Uterus (tissue), 4 donors: Measurements from ENCODE around the gene DMPK. TPM values are rescaled to one million over a fixed set of nuclear protein-coding genes. Genes with fewer than 3 reads are reported as not detected.

Experiments used
- DNase-seq, 2 donors: peaks; one replicate each; pipeline ENCODE4 v3.0.0-alpha.2; 2019 to 2020
- H3K27ac ChIP-seq, 2 donors: fragments of 200-600 bp; sonication (generic); 1 replicate in 1 of 2; 2 replicates in 1 of 2; pipeline ENCODE4 v1.5.1; 2016 to 2018
- H3K27me3 ChIP-seq, 2 donors: fragments of 200-600 bp; sonication (generic); one replicate each; pipeline ENCODE4 v1.5.1; 2018 to 2019; ENCODE audit warnings: control low read depth in 1 of 2
- H3K36me3 ChIP-seq, 2 donors: fragments of 200-600 bp; sonication (generic); one replicate each; pipeline ENCODE4 v1.5.1; 2019; ENCODE audit warnings: control low read depth in 1 of 2
- H3K4me1 ChIP-seq, 2 donors: fragments of 200-600 bp; sonication (generic); one replicate each; pipeline ENCODE4 v1.5.1; 2018 to 2019; ENCODE audit warnings: control low read depth in 1 of 2
- H3K4me3 ChIP-seq, 2 donors: fragments of 200-600 bp; sonication (generic); 1 replicate in 1 of 2; 2 replicates in 1 of 2; pipeline ENCODE4 v1.5.1; 2018 to 2019; ENCODE audit warnings: mild to moderate bottlenecking in 1 of 2
- H3K9me3 ChIP-seq, 2 donors: fragments of 200-600 bp; sonication (generic); one replicate each; pipeline ENCODE4 v1.5.1; 2019; ENCODE audit warnings: control low read depth in 1 of 2
- CTCF ChIP-seq, 4 experiments: fragments of 200-600 bp in 2 of 4; fragments of 450-650 bp in 2 of 4; sonication (generic) in 2 of 4; IDR thresholded peaks; one replicate each; pipeline ENCODE4 v1.5.1; 2016 to 2019; ENCODE audit warnings: antibody characterized with exemption in 4 of 4, mild to moderate bottlenecking in 2 of 4, moderate library complexity in 1 of 4
- POLR2A ChIP-seq, 2 donors: fragments of 450-650 bp; IDR thresholded peaks; one replicate each; pipeline ENCODE4 v1.6.1; 2016; ENCODE audit warnings: antibody characterized with exemption in 2 of 2, mild to moderate bottlenecking in 1 of 2, moderate library complexity in 1 of 2
- intact Hi-C: fragments of 100-400 bp; cut with DNase I; formaldehyde crosslinking; loops from one replicate; pipeline ENCODE4 v1.15.1; 2023; ENCODE audit warnings: low total_unique reads
- total RNA-seq, 4 donors: library from RNA; depleted of rRNA in 3 of 4; stranded (reverse); fragments of >200 nt in 3 of 4; gene quantifications; one replicate each; pipeline versions ENCODE4 v1.1.0 to v1.2.4, GENCODE V29; 2014 to 2023
- donor health status: DM: yes; HTN: yes; CAD: no.

The DMPK gene
- total RNA-seq, 4 donors from 2014 or later: 15.3 to 211 (median 43.8) TPM

- TF ChIP-seq POLR2A (IDR thresholded peaks at IDR 0.05) (no peak), CTCF (IDR thresholded peaks at IDR 0.05) (no peak)
- Histone ChIP-seq H3K27me3 (no peaks in the 10 kb centered on the region), H3K36me3 (no peaks in the 10 kb centered on the region), H3K9me3 (no peaks in the 10 kb centered on the region), H3K27ac (peak within 1 kb of the TSS; percentile 13 to 59), H3K4me3 (peak within 1 kb of the TSS; percentile 25 to 34), H3K4me1 (no peaks in the 10 kb centered on the region)
- no peak for DNase-seq
- intact Hi-C loops: no loop called here
Observed at GRCh38 chr19:45814851-45815480, 32.7 kb upstream of the DMPK start, which contains the start of gene RSPH6A. Gene RSPH6A (minus strand): TSS chr19:45815308. CDS start chr19:45815176, 132 bp downstream.

GRCh38 chr19:45814166-45814780 lies 32.0 kb upstream of the DMPK start:
- no peaks in the 10 kb centered on the region for H3K27me3 ChIP-seq
- DNase-seq: no peak
- no peak overlapping the region for H3K4me3 ChIP-seq
- H3K27ac ChIP-seq: no peak overlapping the region
- TF ChIP-seq CTCF (IDR thresholded peaks at IDR 0.05) (no peak), POLR2A (IDR thresholded peaks at IDR 0.05) (no peak)
- H3K36me3 ChIP-seq: no peaks in the 10 kb centered on the region
- intact Hi-C loops: no loop called here
- H3K9me3 ChIP-seq: no peaks in the 10 kb centered on the region
- H3K4me1 ChIP-seq: no peaks in the 10 kb centered on the region

- H3K27me3 ChIP-seq: no peaks in the 10 kb centered on the region
- no peaks in the 10 kb centered on the region for H3K9me3 ChIP-seq
- no peaks in the 10 kb centered on the region for H3K36me3 ChIP-seq
- intact Hi-C loops: no loop called here
- H3K4me1 ChIP-seq: no peaks in the 10 kb centered on the region
- DNase-seq: no peak
- no peak overlapping the region for H3K27ac ChIP-seq
- no peak overlapping the region for H3K4me3 ChIP-seq
- TF ChIP-seq POLR2A (IDR thresholded peaks at IDR 0.05) (no peak), CTCF (IDR thresholded peaks at IDR 0.05) (no peak)
Observed at GRCh38 chr19:45812297-45812696, 30.0 kb upstream of the DMPK start.

GRCh38 chr19:45809643-45810159 lies 27.4 kb upstream of the DMPK start:
- intact Hi-C loops: no loop called here
- Histone ChIP-seq H3K27ac (no peak overlapping the region), H3K4me3 (no peak overlapping the region), H3K36me3 (no peaks in the 10 kb centered on the region), H3K27me3 (no peaks in the 10 kb centered on the region), H3K4me1 (no peaks in the 10 kb centered on the region), H3K9me3 (no peaks in the 10 kb centered on the region)
- DNase-seq: no peak
- no peak for TF ChIP-seq POLR2A (IDR thresholded peaks at IDR 0.05)
- no peak for TF ChIP-seq CTCF (IDR thresholded peaks at IDR 0.05)

DNA sequence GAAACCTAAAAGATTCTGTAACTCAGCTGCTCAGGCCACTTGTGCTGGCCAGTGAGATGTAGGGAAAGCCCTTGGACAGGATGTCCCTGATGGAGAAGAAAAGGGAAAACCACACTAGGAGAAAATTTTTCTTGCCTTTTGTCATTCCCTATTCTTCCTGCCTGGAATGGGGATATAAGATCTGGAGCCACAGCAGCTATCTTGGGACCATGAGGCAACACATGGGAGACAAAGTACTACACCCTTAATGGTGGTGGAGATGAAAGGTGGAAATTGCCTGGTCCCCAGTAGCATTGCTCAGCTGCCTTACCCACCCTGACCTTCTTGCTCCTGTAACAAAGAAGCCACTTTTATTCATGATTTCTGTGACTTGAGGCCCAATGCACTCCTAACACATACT lies 23.4 kb upstream of the DMPK start:
- Histone ChIP-seq H3K27ac (no peak overlapping the region), H3K27me3 (no peaks in the 10 kb centered on the region), H3K4me3 (no peak overlapping the region), H3K4me1 (no peaks in the 10 kb centered on the region), H3K36me3 (no peaks in the 10 kb centered on the region), H3K9me3 (no peaks in the 10 kb centered on the region)
- no peak for DNase-seq
- TF ChIP-seq CTCF (IDR thresholded peaks at IDR 0.05) (no peak), POLR2A (IDR thresholded peaks at IDR 0.05) (no peak)
- intact Hi-C loops: no loop called here
